Liver (tissue), 9 donors: ENCODE measurements around the gene SLC25A42. TPM values are rescaled to one million over a fixed set of nuclear protein-coding genes. Genes with fewer than 3 reads are reported as not detected.

Source experiments
- DNase-seq: peaks from one replicate; pipeline ENCODE4 v3.0.0-alpha.2; 2017; ENCODE audit warnings: low spot score
- H3K27ac ChIP-seq, 2 donors: one replicate each; pipeline ENCODE4 v1.7.0; 2013; ENCODE audit warnings: inconsistent platforms in 2 of 2, low read length in 2 of 2, control low read depth in 1 of 2, low read depth in 1 of 2, mild to moderate bottlenecking in 1 of 2
- H3K27me3 ChIP-seq, 4 donors: one replicate each; pipeline versions ENCODE4 v1.6.1 to v1.7.0; 2013; ENCODE audit warnings: low read length in 3 of 4, inconsistent platforms in 1 of 4, mild to moderate bottlenecking in 1 of 4, moderate library complexity in 1 of 4; ENCODE audit not compliant: control insufficient read depth in 4 of 4, insufficient read depth in 4 of 4
- H3K36me3 ChIP-seq, 4 donors: one replicate each; pipeline versions ENCODE4 v1.6.1 to v1.7.0; 2013; ENCODE audit warnings: low read length in 3 of 4, mild to moderate bottlenecking in 3 of 4, low read depth in 1 of 4, moderate library complexity in 1 of 4; ENCODE audit not compliant: control insufficient read depth in 4 of 4, insufficient read depth in 3 of 4
- H3K4me1 ChIP-seq, 4 donors: one replicate each; pipeline versions ENCODE4 v1.6.1 to v1.7.0; 2013; ENCODE audit warnings: low read length in 3 of 4, mild to moderate bottlenecking in 3 of 4, moderate library complexity in 1 of 4; ENCODE audit not compliant: control insufficient read depth in 4 of 4, insufficient read depth in 4 of 4
- H3K4me3 ChIP-seq, 3 donors: one replicate each; pipeline versions ENCODE4 v1.6.1 to v1.7.0; 2013; ENCODE audit warnings: low read length in 3 of 3, control low read depth in 1 of 3, low read depth in 1 of 3, mild to moderate bottlenecking in 1 of 3
- H3K9ac ChIP-seq, 2 donors: one replicate each; pipeline ENCODE4 v1.7.0; 2013; ENCODE audit warnings: low read length in 2 of 2, mild to moderate bottlenecking in 2 of 2, moderate library complexity in 2 of 2, control low read depth in 1 of 2, low read depth in 1 of 2
- H3K9me3 ChIP-seq, 4 donors: one replicate each; pipeline versions ENCODE4 v1.6.1 to v1.7.0; 2013; ENCODE audit warnings: low read length in 3 of 4; ENCODE audit not compliant: control insufficient read depth in 4 of 4
- FOXA1 ChIP-seq: IDR thresholded peaks from 2 replicates; pipeline ENCODE4 v1.6.1; 2016; ENCODE audit warnings: antibody characterized with exemption
- FOXA2 ChIP-seq: IDR thresholded peaks from 2 replicates; pipeline ENCODE4 v1.6.1; 2016; ENCODE audit warnings: antibody characterized with exemption
- GABPA ChIP-seq, 2 donors: IDR thresholded peaks in 1 of 2; conservative IDR thresholded peaks in 1 of 2; 2 replicates each; pipeline ENCODE4 v1.6.1; 2016; ENCODE audit warnings: antibody characterized with exemption in 2 of 2, mild to moderate bottlenecking in 1 of 2, moderate library complexity in 1 of 2
- HNF4A ChIP-seq, 2 donors: conservative IDR thresholded peaks; 2 replicates each; pipeline ENCODE4 v1.6.1; 2016; ENCODE audit warnings: antibody characterized with exemption in 2 of 2, mild to moderate bottlenecking in 2 of 2
- HNF4G ChIP-seq: IDR thresholded peaks from 2 replicates; pipeline ENCODE4 v1.6.1; 2016; ENCODE audit warnings: antibody characterized with exemption
- NR2F2 ChIP-seq: IDR thresholded peaks from 2 replicates; pipeline ENCODE4 v1.6.1; 2016; ENCODE audit warnings: antibody characterized with exemption
- RAD21 ChIP-seq, 2 donors: IDR thresholded peaks; 2 replicates each; pipeline ENCODE4 v1.6.1; 2016; ENCODE audit warnings: antibody characterized with exemption in 2 of 2, mild to moderate bottlenecking in 2 of 2
- YY1 ChIP-seq: IDR thresholded peaks from 2 replicates; pipeline ENCODE4 v1.6.1; 2016; ENCODE audit warnings: antibody characterized with exemption, mild to moderate bottlenecking
- WGBS: extraction: QIAGEN DNeasy Blood & Tissue Kit; methylation state at CpG from one replicate; pipeline ENCODE4 v1.1.7; 2013; 5-methylcytosine and 5-hydroxymethylcytosine counted together
- polyA plus RNA-seq, 2 donors: library from polyadenylated mRNA; stranded (reverse) in 1 of 2; unstranded in 1 of 2; fragments of 200-250 nt in 1 of 2; fragments of >200 nt in 1 of 2; fragmentation: Nextera tagmentation in 1 of 2; extraction: Ambion mirVana in 1 of 2; gene quantifications; one replicate each; pipeline versions ENCODE4 v1.2.1 to v1.2.3, GENCODE V29; 2013 to 2015
- total RNA-seq, 2 donors: library from RNA; depleted of rRNA; stranded (reverse); fragments of >200 nt; gene quantifications; one replicate each; pipeline ENCODE4 v1.2.3, GENCODE V29; 2014
- TF ChIP-seq, protein P1 (sequence below): IDR thresholded peaks from 2 replicates; pipeline ENCODE4 v1.6.1; 2016; ENCODE audit warnings: antibody characterized with exemption
- TF ChIP-seq, protein P2 (sequence below): IDR thresholded peaks from 2 replicates; pipeline ENCODE4 v1.6.1; 2016; ENCODE audit warnings: antibody characterized with exemption
- TF ChIP-seq, protein P3 (sequence below): fragments of 150-350 bp; IDR thresholded peaks from 2 replicates; pipeline ENCODE4 v1.5.1; 2017; ENCODE audit warnings: improper control_type of control experiment, low read depth, low read length; ENCODE audit not compliant: missing input control
- TF ChIP-seq, protein P4 (sequence below): IDR thresholded peaks from 2 replicates; pipeline ENCODE4 v1.6.1; 2016; ENCODE audit warnings: antibody characterized with exemption
- TF ChIP-seq, protein P5 (sequence below): IDR thresholded peaks from 2 replicates; pipeline ENCODE4 v1.6.1; 2016; ENCODE audit warnings: antibody characterized with exemption, mild to moderate bottlenecking
- donor health status: healthy.
- donor health status: healthy.
- donor health status: healthy.
- donor health status: healthy.
- donor health status: healthy.

Gene SLC25A42
- total and polyA plus RNA-seq, 4 donors = 24.7 to 89.6 (median 60.2) TPM

DNA sequence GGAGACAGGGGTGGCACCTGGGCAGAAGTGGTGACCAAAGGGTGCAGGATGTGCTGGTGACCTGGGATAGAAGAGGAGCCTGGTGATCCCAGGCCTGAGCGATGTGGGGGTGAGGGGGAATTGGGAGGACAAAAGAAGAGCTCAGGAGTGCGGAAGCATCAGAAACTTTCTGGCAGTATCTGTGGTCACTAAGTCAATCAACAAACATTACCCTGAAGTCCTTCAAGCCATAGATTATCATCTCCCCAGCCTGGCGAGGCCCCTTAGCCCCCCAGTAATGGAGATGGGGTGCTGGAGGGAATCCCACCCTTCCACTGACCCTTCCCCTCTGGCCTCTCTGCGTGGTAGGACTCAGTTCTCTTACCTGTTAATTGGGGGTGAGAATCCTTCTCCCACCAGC is 95.7 kb downstream of the SLC25A42 start:
- DNase-seq = no peak
- no peaks in the 10 kb centered on the region for H3K9me3 ChIP-seq
- H3K36me3 ChIP-seq = no peaks in the 10 kb centered on the region
- TF ChIP-seq, protein P1, sequence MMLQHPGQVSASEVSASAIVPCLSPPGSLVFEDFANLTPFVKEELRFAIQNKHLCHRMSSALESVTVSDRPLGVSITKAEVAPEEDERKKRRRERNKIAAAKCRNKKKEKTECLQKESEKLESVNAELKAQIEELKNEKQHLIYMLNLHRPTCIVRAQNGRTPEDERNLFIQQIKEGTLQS = no peak
- TF ChIP-seq FOXA2 (no peak), FOXA1 (no peak), HNF4A (conservative IDR thresholded peaks at IDR 0.05) (no peak), HNF4G (no peak)
- TF ChIP-seq, protein P2, sequence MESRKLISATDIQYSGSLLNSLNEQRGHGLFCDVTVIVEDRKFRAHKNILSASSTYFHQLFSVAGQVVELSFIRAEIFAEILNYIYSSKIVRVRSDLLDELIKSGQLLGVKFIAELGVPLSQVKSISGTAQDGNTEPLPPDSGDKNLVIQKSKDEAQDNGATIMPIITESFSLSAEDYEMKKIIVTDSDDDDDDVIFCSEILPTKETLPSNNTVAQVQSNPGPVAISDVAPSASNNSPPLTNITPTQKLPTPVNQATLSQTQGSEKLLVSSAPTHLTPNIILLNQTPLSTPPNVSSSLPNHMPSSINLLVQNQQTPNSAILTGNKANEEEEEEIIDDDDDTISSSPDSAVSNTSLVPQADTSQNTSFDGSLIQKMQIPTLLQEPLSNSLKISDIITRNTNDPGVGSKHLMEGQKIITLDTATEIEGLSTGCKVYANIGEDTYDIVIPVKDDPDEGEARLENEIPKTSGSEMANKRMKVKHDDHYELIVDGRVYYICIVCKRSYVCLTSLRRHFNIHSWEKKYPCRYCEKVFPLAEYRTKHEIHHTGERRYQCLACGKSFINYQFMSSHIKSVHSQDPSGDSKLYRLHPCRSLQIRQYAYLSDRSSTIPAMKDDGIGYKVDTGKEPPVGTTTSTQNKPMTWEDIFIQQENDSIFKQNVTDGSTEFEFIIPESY = no peak
- TF ChIP-seq, protein P3, sequence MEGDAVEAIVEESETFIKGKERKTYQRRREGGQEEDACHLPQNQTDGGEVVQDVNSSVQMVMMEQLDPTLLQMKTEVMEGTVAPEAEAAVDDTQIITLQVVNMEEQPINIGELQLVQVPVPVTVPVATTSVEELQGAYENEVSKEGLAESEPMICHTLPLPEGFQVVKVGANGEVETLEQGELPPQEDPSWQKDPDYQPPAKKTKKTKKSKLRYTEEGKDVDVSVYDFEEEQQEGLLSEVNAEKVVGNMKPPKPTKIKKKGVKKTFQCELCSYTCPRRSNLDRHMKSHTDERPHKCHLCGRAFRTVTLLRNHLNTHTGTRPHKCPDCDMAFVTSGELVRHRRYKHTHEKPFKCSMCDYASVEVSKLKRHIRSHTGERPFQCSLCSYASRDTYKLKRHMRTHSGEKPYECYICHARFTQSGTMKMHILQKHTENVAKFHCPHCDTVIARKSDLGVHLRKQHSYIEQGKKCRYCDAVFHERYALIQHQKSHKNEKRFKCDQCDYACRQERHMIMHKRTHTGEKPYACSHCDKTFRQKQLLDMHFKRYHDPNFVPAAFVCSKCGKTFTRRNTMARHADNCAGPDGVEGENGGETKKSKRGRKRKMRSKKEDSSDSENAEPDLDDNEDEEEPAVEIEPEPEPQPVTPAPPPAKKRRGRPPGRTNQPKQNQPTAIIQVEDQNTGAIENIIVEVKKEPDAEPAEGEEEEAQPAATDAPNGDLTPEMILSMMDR = no peak
- no peak overlapping the region for H3K27ac ChIP-seq
- WGBS = 93% methylated on average over 4 of the region's 4 CpGs
- no peaks in the 10 kb centered on the region for H3K27me3 ChIP-seq
- H3K4me1 ChIP-seq = no peaks in the 10 kb centered on the region
- H3K9ac ChIP-seq = no peak overlapping the region
- H3K4me3 ChIP-seq = no peak overlapping the region

DNA sequence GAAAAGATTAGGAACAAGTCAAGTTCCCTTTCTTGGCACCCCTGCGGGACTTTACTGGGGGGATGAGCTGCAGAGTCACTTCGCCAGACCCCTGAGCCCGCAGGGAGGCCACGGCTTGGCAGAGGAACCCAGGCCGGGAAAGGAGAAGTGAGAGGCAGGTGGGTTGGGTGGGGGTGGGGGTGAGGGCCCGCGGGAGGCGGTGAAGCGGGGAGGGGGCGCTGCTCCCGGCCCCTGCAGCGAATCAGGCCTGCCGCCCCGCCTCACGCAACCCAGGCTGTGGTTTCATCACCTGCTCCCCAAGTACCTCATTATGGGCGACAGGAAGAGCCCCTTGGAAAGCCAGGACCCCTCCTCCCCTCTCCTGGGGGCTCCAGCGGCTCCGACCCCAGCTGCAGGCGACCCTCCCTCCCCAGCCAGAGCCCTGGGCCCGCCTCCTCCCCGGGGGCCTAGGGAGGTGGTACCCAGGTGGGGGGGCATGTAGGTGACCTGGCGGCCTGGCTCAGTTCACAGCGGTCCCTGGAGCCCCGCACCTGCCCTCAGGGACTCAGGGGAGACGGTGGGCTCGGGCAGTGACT is 96.8 kb downstream of the SLC25A42 start:
- no peaks in the 10 kb centered on the region for H3K36me3 ChIP-seq
- TF ChIP-seq NR2F2 = no peak
- TF ChIP-seq, protein P2 = no peak
- TF ChIP-seq, protein P4, sequence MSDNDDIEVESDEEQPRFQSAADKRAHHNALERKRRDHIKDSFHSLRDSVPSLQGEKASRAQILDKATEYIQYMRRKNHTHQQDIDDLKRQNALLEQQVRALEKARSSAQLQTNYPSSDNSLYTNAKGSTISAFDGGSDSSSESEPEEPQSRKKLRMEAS = no peak
- TF ChIP-seq GABPA (IDR thresholded peaks at IDR 0.05 in 1 of 2, conservative IDR thresholded peaks at IDR 0.05 in 1 of 2) = no peak
- TF ChIP-seq FOXA1 = no peak
- TF ChIP-seq, protein P3 = no peak
- TF ChIP-seq RAD21 (IDR thresholded peaks at IDR 0.05) = no peak
- TF ChIP-seq, protein P5, sequence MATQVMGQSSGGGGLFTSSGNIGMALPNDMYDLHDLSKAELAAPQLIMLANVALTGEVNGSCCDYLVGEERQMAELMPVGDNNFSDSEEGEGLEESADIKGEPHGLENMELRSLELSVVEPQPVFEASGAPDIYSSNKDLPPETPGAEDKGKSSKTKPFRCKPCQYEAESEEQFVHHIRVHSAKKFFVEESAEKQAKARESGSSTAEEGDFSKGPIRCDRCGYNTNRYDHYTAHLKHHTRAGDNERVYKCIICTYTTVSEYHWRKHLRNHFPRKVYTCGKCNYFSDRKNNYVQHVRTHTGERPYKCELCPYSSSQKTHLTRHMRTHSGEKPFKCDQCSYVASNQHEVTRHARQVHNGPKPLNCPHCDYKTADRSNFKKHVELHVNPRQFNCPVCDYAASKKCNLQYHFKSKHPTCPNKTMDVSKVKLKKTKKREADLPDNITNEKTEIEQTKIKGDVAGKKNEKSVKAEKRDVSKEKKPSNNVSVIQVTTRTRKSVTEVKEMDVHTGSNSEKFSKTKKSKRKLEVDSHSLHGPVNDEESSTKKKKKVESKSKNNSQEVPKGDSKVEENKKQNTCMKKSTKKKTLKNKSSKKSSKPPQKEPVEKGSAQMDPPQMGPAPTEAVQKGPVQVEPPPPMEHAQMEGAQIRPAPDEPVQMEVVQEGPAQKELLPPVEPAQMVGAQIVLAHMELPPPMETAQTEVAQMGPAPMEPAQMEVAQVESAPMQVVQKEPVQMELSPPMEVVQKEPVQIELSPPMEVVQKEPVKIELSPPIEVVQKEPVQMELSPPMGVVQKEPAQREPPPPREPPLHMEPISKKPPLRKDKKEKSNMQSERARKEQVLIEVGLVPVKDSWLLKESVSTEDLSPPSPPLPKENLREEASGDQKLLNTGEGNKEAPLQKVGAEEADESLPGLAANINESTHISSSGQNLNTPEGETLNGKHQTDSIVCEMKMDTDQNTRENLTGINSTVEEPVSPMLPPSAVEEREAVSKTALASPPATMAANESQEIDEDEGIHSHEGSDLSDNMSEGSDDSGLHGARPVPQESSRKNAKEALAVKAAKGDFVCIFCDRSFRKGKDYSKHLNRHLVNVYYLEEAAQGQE = no peak
- no peak for TF ChIP-seq YY1
- WGBS = 70% methylated on average over 26 of the region's 26 CpGs
- no peak for DNase-seq
- H3K27ac ChIP-seq = no peak overlapping the region
- H3K4me3 ChIP-seq = no peak overlapping the region
- no peaks in the 10 kb centered on the region for H3K4me1 ChIP-seq
- no peak overlapping the region for H3K9ac ChIP-seq
- no peaks in the 10 kb centered on the region for H3K27me3 ChIP-seq
- no peaks in the 10 kb centered on the region for H3K9me3 ChIP-seq
